Kidney tubule cell (primary cell): Measurements from ENCODE around the gene SLC4A5.

Source experiments
- DNase-seq: peaks from one replicate; pipeline ENCODE4 v3.0.0-alpha.2; 2018; ENCODE audit warnings: low spot score

Gene SLC4A5

DNA sequence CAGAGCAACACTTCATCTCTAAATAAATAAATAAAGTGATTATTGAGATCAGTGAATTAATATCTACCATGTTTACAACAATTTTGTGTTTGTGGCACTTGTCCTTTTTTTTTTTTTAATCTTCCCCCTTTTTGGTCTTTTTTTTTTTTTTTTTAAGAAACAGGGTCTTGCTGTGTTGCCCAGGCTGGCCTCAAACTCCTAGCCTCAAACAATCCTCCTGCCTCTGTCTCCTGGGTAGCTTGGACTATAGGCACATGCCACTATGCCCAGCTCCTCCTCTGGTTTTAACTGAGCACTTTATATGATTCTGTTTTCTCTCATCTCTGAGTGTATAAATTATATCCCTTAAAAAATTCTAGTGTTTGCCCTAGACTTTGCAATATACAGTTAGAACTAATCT, 30.3 kb downstream of the SLC4A5 start:
- DNase-seq: no peak

DNA sequence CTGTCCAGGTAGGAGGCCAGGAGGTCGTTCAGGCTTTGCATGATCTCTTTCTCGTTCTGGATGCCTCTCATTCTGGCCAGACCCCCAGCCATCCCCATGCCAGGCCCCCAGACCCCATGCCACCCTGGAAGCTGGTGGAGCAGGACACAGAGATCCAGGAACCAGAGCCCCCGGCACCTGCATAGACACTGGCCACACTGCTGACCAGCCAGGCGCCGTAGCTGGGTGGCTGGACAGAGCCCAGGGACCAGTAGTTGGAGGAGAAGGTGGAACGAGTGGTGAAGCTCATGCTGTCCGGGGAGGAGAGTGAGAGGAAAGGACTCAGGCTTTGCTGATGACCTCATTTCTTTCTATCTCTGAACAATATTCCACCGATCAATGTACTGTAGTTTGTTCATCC, 35.5 kb downstream of the SLC4A5 start:
- DNase-seq: no peak

DNA sequence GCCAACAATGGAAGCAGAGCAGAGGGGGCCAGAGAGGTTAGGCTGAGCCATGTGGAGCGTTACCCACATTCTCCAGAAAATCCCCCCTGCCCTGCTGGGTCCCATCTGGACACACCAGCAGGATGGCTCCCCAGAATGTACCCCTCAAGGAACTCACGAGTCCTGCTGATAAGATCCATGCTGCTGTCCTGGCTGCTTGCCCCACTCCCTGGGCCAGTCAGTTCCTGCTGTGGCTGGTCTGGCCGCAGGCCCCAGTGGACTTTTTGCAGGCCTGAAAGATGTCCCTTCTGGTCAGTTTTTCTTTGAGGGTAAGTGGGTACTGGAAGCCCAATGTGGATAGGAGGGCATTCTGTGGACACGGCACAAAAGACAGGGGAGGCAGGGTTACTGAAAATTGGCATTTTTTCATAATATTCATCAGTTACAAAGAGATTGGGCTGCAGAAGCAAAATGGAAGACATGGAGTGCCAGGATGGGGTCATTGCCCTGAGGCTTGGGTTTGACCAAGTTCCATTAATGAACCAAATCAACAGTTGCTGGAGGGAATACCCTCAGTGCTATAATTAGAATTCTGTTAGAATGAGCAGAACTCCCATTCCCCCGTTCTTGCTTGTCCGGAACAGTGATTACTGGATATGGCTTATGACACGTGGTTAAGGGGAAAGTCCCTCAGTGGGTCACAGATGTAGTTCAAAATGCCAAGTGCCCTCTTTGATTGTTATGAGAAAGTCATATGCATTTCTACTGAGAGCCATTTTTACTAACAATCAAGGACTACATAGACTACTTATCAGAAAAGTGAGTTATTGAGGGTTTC, 38.7 kb downstream of the SLC4A5 start:
- DNase-seq: no peak

DNA sequence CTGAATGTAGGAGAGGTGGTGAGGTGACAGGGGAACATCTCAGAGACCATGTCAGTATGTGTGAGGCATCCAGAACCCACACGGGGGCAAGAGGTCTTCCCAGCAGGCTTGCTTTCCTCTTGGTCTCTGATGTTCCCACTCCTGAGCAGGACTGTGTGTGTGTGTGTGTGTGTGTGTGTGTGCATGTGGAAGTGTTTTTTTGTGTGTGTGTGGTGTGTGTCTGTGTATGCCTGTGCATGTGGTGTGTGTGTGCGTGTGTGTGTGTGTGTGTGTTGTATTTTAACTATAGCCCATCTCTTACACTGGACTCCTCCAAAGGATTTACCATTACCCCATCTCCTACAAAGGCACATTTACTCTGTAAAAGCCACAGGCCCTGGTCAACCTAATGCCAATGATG, 40.4 kb downstream of the SLC4A5 start:
- no peak for DNase-seq

DNA sequence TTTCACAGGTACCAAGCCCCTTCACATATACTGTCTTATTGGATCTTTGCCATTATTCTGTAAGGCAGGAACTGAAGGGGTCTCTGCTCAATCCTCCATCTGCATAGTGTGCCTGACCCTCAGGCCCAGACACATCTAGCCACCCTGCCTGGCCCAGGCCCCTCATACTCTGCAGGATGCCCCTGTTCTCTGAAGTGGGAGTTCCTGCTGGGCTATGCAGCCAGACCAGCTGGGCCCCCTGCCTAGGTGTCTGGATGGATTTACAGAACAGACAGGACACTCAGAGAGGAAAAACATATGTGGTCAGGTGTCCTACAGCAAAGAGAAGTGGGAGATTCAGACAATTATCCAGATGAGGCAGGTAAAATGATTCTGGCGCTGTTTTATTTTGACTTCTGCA, 42.0 kb downstream of the SLC4A5 start:
- no peak for DNase-seq

DNA sequence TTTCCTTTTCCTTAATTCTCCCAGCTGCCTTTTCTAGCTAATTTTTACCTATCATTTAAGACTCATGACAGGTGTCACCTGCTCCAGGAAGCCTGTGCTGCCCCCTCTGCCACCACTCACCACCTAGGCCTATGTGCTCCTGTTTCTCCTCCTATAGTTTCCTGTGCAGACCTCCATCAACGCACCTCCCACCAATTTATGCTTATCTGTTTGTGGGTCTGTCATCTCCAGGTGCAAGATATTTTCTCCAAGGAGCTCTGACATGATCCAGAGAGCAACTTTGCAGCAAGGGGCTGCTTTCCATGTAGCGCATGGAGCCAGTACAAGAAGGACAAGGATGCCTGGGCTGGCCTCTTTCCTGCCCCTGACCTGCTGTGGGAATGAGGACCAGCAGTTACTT, 42.7 kb downstream of the SLC4A5 start:
- no peak for DNase-seq

DNA sequence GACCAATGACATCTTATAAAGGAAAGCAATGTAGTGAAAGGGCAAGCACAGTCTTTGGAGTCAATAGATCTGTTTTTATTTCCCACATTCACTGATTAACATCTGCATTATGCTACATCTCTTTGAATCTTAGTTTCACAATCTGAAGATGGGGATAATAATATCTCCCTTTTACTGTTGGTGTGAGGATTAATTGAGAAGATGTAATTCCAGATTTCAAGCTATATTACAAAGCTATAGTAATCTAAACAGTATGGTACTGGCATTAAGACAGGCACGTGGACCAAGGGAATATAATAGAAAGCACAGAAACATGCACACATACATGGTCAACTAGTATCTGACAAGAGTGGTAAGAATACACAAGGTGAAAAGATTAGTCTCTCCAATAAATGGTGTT, 45.3 kb downstream of the SLC4A5 start:
- no peak for DNase-seq

DNA sequence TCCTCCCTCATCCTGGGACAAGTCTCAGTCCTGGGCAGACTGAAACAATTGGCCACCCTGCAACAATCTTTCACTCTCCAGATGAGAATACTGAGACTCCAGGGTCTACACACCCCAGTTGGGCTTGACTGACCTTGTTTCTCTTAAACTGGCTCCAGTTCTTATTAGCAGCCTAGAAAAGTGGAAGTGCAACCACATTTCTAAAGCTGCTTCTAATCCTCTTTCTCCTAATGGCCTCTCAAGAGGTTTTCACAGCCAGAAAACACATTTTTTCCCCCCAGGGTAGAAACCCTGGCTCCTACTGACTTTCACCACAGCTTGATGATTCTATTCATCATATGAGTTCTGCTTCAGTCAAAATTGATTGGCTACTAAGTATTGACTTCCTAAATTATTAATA, 45.8 kb downstream of the SLC4A5 start:
- no peak for DNase-seq

DNA sequence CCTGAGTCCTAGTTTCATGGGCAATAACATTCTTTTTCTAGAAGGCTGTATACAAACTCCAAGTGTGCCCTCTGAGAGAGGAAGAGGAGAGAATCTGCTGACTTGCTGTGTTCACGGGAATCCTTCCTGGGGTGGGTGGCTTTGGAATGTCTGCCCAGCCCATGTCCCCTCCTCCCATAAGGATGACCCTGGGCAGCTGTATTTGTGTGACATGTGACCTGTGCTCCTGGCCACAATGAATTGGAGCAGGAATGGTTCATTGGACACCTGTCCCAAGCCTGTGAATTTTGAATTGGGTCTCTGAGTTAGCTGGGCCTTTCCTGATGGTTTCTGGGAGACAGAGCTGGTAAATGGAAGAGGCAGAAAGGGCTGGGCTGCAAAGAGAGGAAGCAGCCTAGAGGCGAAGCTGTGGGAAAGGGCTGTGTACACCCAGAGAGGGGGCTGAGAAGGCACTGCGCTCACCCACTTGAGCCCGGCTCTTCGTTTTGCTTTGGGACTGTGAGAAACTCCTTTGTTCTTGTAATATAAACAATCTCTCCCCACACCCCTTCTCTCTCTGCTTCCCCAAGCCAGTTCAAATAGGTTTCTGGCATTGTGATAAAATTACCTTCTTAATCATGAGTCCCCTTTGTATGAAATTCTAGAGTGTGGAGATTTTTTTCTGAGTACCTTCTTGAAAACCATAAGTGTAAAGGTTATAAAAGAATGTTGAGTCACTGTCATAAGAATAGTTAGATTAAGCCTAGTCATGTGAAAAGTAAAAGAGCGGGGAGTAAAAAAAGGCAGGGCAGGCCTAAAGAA, 49.8 kb downstream of the SLC4A5 start:
- no peak for DNase-seq

DNA sequence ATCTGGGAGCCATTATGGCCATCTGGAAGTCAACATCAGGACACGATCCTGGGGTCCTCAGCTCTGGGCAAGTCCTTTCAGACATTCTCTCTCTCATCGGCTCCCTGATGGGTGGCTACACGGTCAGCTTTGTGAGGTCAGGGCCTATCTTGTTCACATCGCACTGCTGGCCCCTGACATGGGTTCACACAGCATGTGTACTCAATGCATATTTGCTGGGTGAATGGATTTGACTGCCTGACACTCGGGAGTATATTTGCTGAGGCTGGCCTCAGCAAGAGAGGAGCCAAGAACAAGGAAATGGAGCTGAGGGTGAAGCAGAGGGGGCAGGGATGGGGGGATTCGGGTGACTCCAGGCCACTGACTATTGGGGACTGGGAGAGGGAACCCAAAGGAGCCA, 50.5 kb downstream of the SLC4A5 start:
- DNase-seq: no peak

DNA sequence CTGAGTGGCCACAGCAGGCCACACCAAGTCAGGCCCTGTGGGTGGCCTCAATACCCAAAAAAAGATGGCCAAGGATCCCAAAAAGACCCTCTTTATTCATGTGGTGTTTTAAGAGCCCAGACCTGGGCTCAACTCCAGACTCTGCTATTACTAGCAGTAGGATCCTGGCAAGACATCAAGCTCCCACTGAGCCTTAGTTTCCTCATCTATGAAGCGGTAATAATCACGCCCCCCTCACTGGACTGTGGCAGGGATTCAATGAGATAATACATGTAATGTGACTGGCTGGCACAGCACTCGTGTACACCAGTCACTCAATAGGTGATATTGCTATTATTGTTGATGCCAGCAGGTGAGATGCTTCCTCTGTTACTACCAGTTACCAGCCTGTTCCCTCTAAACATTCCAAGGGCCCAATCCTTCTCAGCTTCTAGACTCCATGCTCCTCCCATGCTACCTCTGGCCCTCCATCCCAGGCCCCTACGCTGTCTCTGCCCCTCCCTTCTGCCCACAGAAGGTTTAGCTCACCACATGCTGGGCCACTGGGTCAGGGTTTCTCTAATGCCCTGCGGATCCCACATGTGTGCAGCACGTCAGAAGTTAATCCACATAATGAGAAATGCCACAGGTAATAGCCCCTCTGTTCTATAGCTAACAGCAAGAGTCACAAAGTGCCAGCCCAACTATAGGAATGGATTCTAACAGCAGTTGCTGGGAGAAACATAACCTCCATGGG, 51.2 kb downstream of the SLC4A5 start:
- no peak for DNase-seq

DNA sequence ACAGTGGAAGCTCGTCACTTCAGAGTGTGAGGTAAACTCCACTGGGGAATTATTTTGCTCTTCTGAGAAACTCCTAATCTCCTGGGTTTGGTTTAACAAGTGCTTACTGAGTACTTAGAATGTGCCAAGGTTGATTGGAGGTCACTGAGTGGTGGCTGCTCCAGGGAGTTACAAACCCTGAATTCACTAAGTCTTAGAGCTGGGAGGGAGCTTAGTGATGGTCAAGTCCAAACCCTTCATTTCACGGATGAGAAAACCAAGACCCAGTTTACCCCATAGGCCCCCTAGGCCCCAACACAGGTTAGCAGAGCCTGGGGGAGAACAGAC, 52.0 kb downstream of the SLC4A5 start:
- no peak for DNase-seq

DNA sequence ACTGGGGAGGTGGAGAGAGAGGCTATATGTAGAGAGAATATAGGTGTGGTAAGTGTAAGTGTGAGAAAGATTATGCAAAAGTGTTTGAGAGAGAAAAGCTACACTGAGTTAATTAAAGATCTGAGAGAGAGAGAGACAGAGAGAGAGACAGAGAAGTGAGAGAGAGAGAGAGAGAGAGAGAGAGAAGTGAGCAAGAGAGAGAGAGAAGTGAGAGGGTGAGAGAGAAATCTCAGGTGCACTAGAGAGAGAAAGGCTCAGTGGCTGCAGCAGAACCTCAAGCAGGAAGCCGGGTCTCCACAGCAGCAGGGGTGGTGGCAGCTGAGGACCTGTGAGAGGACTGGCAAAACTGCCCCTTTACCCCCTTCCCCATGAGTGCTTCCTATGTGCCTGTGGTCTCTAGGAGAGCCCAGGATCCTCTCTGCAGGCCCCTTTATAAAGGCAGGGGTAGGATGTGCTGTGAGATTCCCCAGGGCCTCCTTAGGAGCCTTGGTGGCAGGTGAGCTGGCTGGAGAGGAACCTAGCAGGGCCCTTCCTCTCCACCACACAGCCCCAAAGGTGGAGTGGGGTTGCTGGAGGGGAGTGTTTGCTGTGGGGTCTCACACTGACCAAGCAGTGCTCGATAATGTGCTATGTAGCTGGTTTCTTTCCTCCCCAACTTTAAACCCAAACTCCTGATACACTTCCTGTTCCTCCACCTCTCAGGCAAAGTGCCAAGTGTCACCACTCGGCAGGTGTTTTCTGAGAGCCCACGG, 52.6 kb downstream of the SLC4A5 start:
- no peak for DNase-seq

DNA sequence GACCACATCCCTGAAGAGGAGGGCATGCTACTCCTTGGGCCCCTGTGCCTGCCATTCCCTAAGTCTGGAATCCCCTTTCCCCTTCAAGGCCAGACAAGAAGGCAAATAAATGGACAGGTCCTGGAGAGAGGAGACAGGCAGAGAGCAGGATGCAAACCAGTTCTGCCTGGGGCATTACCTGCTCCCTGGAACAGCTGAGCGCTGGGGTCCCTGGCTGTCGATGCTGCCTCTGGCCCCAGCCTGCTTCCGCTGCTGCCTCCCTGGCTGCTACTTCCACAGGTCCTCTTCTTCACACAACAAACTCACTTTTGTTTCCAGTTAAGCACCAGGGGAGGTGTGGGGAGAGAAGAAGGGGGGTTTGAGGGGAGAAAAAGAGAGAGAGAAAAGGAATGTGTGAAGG, 53.1 kb downstream of the SLC4A5 start:
- no peak for DNase-seq

DNA sequence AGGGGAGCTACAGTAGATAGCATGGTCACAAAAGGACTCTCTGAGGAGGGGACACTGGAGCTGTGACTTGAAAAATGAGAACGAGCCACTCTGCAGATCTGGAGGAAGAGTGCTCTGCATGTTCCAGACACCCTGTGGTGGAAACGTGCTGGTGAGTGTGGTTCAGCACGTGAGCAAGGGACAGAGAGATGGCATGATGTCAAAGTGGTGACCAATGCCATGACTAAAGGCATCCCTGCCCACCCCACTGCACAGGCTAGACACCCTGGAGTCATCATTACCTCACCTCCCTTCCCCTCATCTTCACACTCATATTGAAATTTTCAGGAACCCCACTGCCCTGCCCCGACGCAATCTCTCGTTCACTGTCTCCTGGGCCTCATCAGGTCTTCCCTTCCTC, 56.5 kb downstream of the SLC4A5 start:
- DNase-seq: peak; percentile 6

DNA sequence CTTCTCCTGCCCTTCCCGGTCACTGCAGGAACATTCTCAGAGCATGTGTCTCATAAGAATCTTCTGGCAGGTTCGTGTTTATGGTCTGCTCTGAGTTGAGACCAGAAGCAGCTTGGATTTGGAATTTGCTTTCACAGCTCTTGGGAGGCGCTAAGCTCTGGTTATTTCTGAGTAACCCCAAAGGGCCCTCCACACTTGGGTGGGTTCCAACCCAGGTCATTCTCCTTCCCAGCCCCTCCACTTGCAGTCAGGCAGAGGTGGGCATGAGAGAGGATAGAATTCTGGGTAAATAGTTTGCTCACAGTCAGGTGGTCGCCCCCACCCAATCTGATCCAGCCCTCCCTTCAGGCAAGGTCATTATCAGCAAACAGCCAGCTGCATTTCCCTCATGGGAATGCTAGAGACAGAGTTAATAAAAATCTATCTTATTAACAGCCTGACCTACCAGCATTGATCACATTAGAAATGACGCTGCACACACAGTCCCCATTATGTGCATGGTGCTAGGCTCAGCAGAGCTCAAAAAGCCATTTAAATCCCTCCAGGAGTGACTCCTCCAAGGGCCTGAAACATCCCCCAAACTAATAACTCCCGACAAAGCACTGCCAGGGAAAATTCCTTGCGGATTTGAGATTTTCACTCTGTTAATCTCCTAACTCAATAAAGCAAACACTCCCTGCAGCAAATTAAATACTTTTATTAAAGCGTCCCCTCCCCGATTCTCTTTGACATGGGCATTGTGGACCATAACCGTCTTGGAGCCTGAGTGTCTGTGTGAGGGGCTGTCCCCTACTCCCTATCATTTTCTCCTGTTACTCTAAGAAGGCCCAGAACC, 61.9 kb downstream of the SLC4A5 start:
- DNase-seq: no peak

DNA sequence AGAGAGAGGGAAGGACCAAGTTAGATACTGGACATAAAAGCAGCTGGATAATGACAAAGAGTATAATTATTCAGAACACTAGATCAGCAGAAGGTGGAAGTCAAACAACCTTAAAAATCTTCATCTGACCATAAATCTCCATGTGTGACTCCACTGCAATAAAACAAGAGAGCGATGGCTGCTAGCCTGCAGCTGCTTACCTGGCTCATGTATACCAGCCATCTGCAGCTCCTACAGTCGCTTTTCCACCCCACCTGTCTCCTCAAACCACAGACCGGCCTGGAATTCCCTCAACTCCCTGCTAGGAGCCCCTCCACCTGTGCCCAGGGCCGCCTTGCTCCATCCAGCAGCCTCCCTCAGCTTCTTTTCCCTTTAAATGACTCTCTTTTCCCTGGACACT, 64.5 kb downstream of the SLC4A5 start:
- DNase-seq: no peak

DNA sequence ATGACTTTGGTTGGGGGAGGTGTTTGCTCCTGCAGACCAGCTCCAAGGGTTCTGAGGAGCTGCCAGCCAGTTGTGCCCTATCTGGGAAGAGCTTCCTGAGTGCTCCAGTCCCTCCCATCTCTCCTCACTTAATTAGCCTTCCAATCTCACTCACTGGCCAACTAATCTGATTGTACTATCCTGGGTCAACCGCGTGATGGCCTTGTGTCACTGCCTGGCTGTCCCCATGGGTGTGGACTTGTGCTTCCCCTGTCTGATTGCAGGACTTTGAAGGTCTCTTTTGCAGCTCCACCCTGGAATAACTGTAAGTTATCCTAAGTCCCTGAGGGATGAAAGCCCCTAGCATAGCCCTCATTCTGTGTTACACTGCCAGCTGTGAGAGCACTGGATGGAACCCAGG, 65.0 kb downstream of the SLC4A5 start:
- no peak for DNase-seq

DNA sequence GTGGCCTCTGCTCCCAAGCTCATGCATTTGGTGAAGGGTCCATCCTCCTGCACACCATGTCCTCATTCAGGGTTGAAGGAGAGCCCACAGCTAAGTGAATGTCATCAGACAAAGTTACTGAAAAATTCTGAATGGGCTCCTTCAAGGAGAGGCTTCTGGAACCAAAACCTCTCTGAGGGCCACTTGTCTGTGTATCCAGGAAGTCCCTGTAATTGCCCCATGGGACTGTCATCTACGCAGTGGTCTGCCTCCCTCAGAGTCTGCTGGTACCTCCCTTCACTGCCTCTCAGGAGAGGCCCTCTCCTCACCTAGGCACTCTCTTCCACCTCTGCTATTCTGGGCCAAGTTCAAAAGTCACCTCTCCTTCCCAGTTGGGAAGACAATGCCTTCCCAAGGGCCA, 68.0 kb downstream of the SLC4A5 start:
- no peak for DNase-seq

DNA sequence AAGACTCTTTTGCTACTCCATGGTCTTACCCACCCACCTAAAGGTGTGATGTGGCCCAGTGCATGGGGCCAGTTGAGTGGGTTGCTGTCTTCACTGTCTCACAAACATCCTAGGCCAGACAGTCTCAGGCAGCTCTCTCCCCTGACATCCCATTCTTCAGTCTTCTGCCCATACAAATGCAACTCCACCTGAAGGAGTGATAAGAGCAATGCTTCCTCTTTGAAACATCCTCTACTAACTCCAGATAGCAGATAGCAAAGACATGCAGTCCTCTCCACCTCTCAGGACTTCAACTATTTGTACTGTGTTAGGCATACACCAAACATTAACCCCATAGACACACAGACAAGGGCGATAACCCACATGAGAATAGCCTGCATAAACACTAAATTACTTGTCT, 73.5 kb downstream of the SLC4A5 start:
- DNase-seq: no peak

DNA sequence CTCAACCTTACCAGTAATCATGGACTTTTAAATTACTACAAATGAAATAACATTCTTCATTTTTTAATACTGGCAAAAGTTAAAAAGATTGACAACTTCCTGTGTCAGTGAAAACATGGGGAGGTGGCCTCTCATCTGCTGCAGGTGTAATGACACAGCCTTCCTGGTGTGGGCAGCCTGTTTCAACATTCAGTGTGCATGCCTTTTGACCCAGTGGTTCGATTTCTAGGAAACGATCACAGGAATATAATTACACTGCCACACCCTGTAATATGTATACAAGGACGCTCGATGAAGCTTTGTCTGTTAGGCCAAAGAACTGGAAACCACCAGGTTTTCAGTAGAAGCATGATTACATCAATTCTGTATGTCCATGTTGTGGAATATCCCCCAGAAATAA, 76.1 kb downstream of the SLC4A5 start:
- DNase-seq: peak; percentile 49
